Body of pancreas (tissue), 4 donors: Measurements from ENCODE around the gene SLMAP.

ENCODE experiments used
- POLR2A ChIP-seq, 3 donors: fragments of 450-650 bp; IDR thresholded peaks; one replicate each; pipeline ENCODE4 v1.6.1; 2016; ENCODE audit warnings: antibody characterized with exemption in 3 of 3, mild to moderate bottlenecking in 2 of 3
- TF ChIP-seq, protein P1 (sequence below), 7 experiments: fragments of 450-650 bp in 4 of 7; fragments of 200-600 bp in 3 of 7; sonication (generic) in 3 of 7; IDR thresholded peaks; one replicate each; pipeline ENCODE4 v1.5.1; 2016 to 2019; ENCODE audit warnings: antibody characterized with exemption in 7 of 7

DNA sequence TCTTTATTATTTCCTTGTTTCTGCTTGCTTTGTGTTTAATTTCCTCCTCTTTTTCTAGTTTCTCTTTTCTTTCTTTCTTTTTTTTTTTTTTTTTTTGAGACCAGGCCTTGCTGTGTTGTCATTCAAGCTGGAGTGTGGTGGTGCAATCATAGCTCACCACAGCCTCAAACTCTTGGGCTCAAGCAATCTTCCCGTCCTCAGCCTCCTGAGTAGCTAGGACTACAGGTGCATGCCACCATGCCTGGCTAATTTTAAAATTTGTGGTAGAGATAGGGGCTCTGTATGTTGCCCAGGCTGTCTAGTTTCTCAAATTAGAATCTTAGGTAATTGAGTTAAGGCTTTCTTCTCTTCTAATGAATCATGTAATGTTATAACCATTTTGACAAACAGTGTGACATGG lies 22.4 kb downstream of the SLMAP start:
- TF ChIP-seq, protein P1, sequence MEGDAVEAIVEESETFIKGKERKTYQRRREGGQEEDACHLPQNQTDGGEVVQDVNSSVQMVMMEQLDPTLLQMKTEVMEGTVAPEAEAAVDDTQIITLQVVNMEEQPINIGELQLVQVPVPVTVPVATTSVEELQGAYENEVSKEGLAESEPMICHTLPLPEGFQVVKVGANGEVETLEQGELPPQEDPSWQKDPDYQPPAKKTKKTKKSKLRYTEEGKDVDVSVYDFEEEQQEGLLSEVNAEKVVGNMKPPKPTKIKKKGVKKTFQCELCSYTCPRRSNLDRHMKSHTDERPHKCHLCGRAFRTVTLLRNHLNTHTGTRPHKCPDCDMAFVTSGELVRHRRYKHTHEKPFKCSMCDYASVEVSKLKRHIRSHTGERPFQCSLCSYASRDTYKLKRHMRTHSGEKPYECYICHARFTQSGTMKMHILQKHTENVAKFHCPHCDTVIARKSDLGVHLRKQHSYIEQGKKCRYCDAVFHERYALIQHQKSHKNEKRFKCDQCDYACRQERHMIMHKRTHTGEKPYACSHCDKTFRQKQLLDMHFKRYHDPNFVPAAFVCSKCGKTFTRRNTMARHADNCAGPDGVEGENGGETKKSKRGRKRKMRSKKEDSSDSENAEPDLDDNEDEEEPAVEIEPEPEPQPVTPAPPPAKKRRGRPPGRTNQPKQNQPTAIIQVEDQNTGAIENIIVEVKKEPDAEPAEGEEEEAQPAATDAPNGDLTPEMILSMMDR (IDR thresholded peaks at IDR 0.05), result no peak
- TF ChIP-seq POLR2A (IDR thresholded peaks at IDR 0.05), result no peak
